PC-3 (cell line): ENCODE measurements around the gene LHX4.

Source experiments
- EZH2 ChIP-seq: fragments of 300-600 bp; sonication (generic); IDR thresholded peaks from one replicate; pipeline ENCODE4 v1.6.1; 2017; ENCODE audit warnings: antibody characterized with exemption, mild to moderate bottlenecking, low read length; ENCODE audit not compliant: unreplicated experiment
- EZH2phosphoT487 ChIP-seq: fragments of 300-600 bp; sonication (generic); IDR thresholded peaks from 2 replicates; pipeline ENCODE4 v1.6.1; 2018; ENCODE audit warnings: mild to moderate bottlenecking, antibody characterized with exemption, low read length, borderline replicate concordance
- TF ChIP-seq, protein P1 (sequence below): fragments of 300-600 bp; sonication (generic); conservative IDR thresholded peaks from 2 replicates; pipeline ENCODE4 v1.5.1; 2017; ENCODE audit warnings: antibody characterized with exemption, low read depth, mild to moderate bottlenecking, low read length

DNA sequence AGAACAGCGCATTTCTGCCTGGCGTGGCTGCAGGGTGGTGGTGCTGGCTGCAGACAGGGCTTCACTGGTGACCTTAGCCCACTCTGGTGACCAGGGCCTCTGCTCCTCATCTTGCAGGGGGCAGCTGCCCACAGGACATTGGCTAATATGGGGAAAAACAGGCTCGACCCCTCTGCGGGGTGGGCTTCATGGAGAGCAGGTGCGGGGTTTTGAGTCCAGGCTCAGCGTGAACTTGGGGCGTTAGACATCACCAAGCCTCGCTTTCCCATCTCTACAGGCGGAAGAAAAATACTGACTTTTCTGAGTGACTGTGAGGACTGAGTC lies 24.4 kb downstream of the LHX4 start:
- TF ChIP-seq, protein P1, sequence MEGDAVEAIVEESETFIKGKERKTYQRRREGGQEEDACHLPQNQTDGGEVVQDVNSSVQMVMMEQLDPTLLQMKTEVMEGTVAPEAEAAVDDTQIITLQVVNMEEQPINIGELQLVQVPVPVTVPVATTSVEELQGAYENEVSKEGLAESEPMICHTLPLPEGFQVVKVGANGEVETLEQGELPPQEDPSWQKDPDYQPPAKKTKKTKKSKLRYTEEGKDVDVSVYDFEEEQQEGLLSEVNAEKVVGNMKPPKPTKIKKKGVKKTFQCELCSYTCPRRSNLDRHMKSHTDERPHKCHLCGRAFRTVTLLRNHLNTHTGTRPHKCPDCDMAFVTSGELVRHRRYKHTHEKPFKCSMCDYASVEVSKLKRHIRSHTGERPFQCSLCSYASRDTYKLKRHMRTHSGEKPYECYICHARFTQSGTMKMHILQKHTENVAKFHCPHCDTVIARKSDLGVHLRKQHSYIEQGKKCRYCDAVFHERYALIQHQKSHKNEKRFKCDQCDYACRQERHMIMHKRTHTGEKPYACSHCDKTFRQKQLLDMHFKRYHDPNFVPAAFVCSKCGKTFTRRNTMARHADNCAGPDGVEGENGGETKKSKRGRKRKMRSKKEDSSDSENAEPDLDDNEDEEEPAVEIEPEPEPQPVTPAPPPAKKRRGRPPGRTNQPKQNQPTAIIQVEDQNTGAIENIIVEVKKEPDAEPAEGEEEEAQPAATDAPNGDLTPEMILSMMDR: no peak
- TF ChIP-seq EZH2phosphoT487: no peak
- no peak for TF ChIP-seq EZH2
